ENCODE results near the gene RASGRF2. TPM values are rescaled to one million over a fixed set of nuclear protein-coding genes. Genes with fewer than 3 reads are reported as not detected.

Gene RASGRF2
- total RNA-seq, 4 donors from 2014 or later = 3.8 to 9.1 (median 5.3) TPM

- H3K4me3 ChIP-seq = no peak overlapping the region
- H3K9me3 ChIP-seq = no peaks in the 10 kb centered on the region
- H3K36me3 ChIP-seq = no peaks in the 10 kb centered on the region
- WGBS, 2 donors (ENCODE audit: low coverage in 1 of 2) = 75 to 80% methylated on average over 3 of the region's 3 CpGs
- no peak for TF ChIP-seq EP300 (IDR thresholded peaks at IDR 0.05)
- no peaks in the 10 kb centered on the region for H3K27me3 ChIP-seq
- no peak for ATAC-seq
- H3K27ac ChIP-seq = no peak overlapping the region
- no peaks in the 10 kb centered on the region for H3K4me1 ChIP-seq
Observed at GRCh38 chr5:81097713-81098112, 137.6 kb downstream of the RASGRF2 start.

GRCh38 chr5:81105261-81105877, 145.2 kb downstream of the RASGRF2 start:
- TF ChIP-seq EP300 (IDR thresholded peaks at IDR 0.05) = no peak
- TF ChIP-seq CTCF (IDR thresholded peaks at IDR 0.05) = no peak
- TF ChIP-seq POLR2AphosphoS5 (IDR thresholded peaks at IDR 0.05) = no peak
- TF ChIP-seq POLR2A (IDR thresholded peaks at IDR 0.05) = no peak
- WGBS, 2 donors (ENCODE audit: low coverage in 1 of 2) = 52 to 72% methylated on average over 2 to 4 of the region's 5 CpGs

GRCh38 chr5:81115261-81115660, 155.1 kb downstream of the RASGRF2 start:
- ATAC-seq = no peak
- 73 to 100% methylated on average over 4 of the region's 4 CpGs for WGBS, 2 donors (ENCODE audit: low coverage in 1 of 2)
- TF ChIP-seq POLR2AphosphoS5 (IDR thresholded peaks at IDR 0.05) = no peak
- TF ChIP-seq CTCF (IDR thresholded peaks at IDR 0.05) = no peak
- TF ChIP-seq POLR2A (IDR thresholded peaks at IDR 0.05) = no peak
- no peak for TF ChIP-seq EP300 (IDR thresholded peaks at IDR 0.05)
- Histone ChIP-seq H3K4me3 (no peak overlapping the region), H3K9me3 (no peaks in the 10 kb centered on the region), H3K27ac (no peak overlapping the region), H3K4me1 (no peaks in the 10 kb centered on the region), H3K27me3 (no peaks in the 10 kb centered on the region), H3K36me3 (no peaks in the 10 kb centered on the region)

More at GRCh38 chr5:81105261-81105877, 145.2 kb downstream of the RASGRF2 start:
- H3K4me3 ChIP-seq = no peak overlapping the region
- no peak overlapping the region for H3K27ac ChIP-seq
- no peaks in the 10 kb centered on the region for H3K36me3 ChIP-seq
- H3K9me3 ChIP-seq = no peaks in the 10 kb centered on the region
- no peak for ATAC-seq
- no peaks in the 10 kb centered on the region for H3K27me3 ChIP-seq
- H3K4me1 ChIP-seq = no peaks in the 10 kb centered on the region

GRCh38 chr5:81117566-81117965, 157.4 kb downstream of the RASGRF2 start:
- Histone ChIP-seq H3K4me1 (no peaks in the 10 kb centered on the region), H3K36me3 (no peaks in the 10 kb centered on the region), H3K4me3 (no peak overlapping the region), H3K27me3 (no peaks in the 10 kb centered on the region), H3K27ac (no peak overlapping the region), H3K9me3 (no peaks in the 10 kb centered on the region)
- 85 to 89% methylated on average over 3 of the region's 3 CpGs for WGBS, 2 donors (ENCODE audit: low coverage in 1 of 2)
- TF ChIP-seq CTCF (IDR thresholded peaks at IDR 0.05) = no peak
- no peak for TF ChIP-seq EP300 (IDR thresholded peaks at IDR 0.05)
- no peak for TF ChIP-seq POLR2AphosphoS5 (IDR thresholded peaks at IDR 0.05)
- no peak for TF ChIP-seq POLR2A (IDR thresholded peaks at IDR 0.05)
- ATAC-seq = no peak

- no peaks in the 10 kb centered on the region for H3K4me1 ChIP-seq
- H3K9me3 ChIP-seq = no peaks in the 10 kb centered on the region
- TF ChIP-seq CTCF (IDR thresholded peaks at IDR 0.05) = no peak
- no peak for TF ChIP-seq POLR2AphosphoS5 (IDR thresholded peaks at IDR 0.05)
- no peak for TF ChIP-seq EP300 (IDR thresholded peaks at IDR 0.05)
- no peak for TF ChIP-seq POLR2A (IDR thresholded peaks at IDR 0.05)
- WGBS, 2 donors (ENCODE audit: low coverage in 1 of 2) = 66 to 79% methylated on average over 5 of the region's 5 CpGs
- H3K36me3 ChIP-seq = no peaks in the 10 kb centered on the region
- ATAC-seq = no peak
- no peaks in the 10 kb centered on the region for H3K27me3 ChIP-seq
- H3K4me3 ChIP-seq = no peak overlapping the region
- no peak overlapping the region for H3K27ac ChIP-seq
Observed at GRCh38 chr5:81121273-81121672, 161.1 kb downstream of the RASGRF2 start.
